Measurements from ENCODE around the gene ZNF407.

GRCh38 chr18:74579496-74580065, 18.1 kb upstream of the ZNF407 start:
- no peak for TF ChIP-seq ZNF274 (IDR thresholded peaks at IDR 0.05; ENCODE audit: low read depth, low read length)
- TF ChIP-seq YY1 (IDR thresholded peaks at IDR 0.05; ENCODE audit: insufficient read depth, insufficient read length) = no peak

All from NT2/D1 (cell line).